T-helper 2 cell treated with Interferon-gamma antibody and Interleukin-4, amounts not matched to agents 5 μg/mL and 100 μg/mL, for 36 hours (primary cell): ENCODE data around the gene RPRD1A.
"Not testable (repeated sequence)": the region's sequence is repeated elsewhere in the genome, so short reads cannot be mapped to it uniquely, and the experiment has no call there.

Experiments
- DNase-seq: peaks from one replicate; pipeline ENCODE4 v3.0.0; 2021; ENCODE audit warnings: low spot score
- H3K27ac Mint-ChIP-seq: one replicate; pipeline ENCODE4 v1.8.0; 2021; ENCODE audit warnings: mild to moderate bottlenecking, mixed read lengths
- H3K27me3 Mint-ChIP-seq: one replicate; pipeline ENCODE4 v1.8.0; 2021; ENCODE audit warnings: low read depth, mixed read lengths
- H3K36me3 Mint-ChIP-seq: one replicate; pipeline ENCODE4 v1.8.0; 2021; ENCODE audit warnings: low read depth, mixed read lengths
- H3K4me1 Mint-ChIP-seq: one replicate; pipeline ENCODE4 v1.8.0; 2021; ENCODE audit warnings: low read depth, mixed read lengths
- H3K4me3 Mint-ChIP-seq: one replicate; pipeline ENCODE4 v1.8.0; 2022; ENCODE audit warnings: mild to moderate bottlenecking, moderate library complexity, mixed read lengths
- H3K9me3 Mint-ChIP-seq: one replicate; pipeline ENCODE4 v1.8.0; 2021; ENCODE audit warnings: mixed read lengths

RPRD1A gene, protein sequence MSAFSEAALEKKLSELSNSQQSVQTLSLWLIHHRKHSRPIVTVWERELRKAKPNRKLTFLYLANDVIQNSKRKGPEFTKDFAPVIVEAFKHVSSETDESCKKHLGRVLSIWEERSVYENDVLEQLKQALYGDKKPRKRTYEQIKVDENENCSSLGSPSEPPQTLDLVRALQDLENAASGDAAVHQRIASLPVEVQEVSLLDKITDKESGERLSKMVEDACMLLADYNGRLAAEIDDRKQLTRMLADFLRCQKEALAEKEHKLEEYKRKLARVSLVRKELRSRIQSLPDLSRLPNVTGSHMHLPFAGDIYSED

DNA sequence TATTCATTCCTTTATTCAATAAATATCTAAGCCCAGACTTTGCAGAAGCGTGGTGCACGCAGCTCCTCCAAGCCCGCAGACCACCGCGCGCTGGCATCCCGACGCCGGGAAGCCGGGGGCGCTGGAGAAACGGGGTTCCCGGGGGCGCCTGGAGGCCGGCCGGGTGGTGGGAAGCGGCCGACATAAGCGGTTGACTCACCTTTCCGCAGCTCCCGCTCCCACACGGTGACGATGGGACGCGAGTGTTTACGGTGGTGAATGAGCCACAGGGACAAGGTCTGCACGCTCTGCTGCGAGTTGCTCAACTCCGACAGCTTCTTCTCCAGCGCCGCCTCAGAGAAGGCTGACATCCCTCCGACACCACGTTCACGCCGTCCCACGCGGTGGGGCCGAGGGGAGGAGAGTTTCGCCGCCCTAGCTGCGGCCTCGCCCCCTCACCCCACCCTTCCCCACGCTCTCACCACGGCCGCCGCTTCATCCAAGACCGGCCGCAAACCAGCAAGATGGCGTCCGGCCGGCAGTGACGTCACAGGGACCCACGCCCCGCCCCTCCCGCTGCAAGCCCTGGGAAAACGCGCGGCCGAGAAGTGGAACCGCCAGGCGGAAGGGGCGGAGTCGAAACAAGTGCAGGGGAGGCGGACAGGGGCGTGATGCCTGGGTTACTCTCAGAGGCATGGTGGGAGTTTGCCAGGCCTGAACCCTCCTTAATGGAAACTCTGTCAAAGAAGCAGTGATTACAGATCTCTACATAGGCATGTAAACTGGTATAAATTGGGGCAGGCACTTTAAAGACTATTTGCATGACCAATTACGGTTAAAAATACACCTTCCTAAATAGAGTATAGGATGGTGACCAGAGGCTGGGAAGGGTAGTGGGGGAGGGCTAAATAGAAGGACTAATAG, at the start of gene RPRD1A:
Gene RPRD1A, minus strand, starts transcription at position 505 of the 903 bp plus-strand sequence. Its CDS starts 155 bp downstream, at position 350.
- Mint-ChIP-seq H3K9me3 (no peaks in the 10 kb centered on the region), H3K4me1 (peaks cover 20% of the 10 kb centered on the region), H3K36me3 (peaks cover 12% of the 10 kb centered on the region), H3K27ac (peak within 1 kb of the TSS; percentile 93), H3K27me3 (peaks cover 2% of the 10 kb centered on the region), H3K4me3 (peak within 1 kb of the TSS; percentile 97)
- DNase-seq = peak; percentile 95

DNA sequence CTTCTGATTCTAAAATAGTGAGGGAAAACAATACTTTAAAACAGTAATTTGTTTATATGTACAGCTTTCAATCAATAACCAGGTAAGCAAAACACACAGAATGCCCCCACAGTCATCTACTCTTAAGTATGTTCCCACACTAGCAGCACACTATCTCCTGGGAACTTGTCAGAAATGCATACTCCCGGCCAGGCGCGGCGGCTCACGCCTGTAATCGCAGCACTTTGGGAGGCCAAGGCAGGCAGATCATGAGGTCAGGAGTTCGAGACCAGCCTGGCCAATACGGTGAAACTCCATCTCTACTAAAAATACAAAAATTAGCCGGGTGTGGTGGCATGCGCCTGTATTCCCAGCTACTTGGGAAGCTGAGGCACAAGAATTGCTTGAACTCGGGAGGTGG, 49.4 kb upstream of the RPRD1A start:
- DNase-seq, H3K27ac Mint-ChIP-seq, H3K4me3 Mint-ChIP-seq, H3K4me1 Mint-ChIP-seq, H3K9me3 Mint-ChIP-seq, H3K27me3 Mint-ChIP-seq: not testable (repeated sequence)
- H3K36me3 Mint-ChIP-seq = peaks cover 29% of the 10 kb centered on the region

DNA sequence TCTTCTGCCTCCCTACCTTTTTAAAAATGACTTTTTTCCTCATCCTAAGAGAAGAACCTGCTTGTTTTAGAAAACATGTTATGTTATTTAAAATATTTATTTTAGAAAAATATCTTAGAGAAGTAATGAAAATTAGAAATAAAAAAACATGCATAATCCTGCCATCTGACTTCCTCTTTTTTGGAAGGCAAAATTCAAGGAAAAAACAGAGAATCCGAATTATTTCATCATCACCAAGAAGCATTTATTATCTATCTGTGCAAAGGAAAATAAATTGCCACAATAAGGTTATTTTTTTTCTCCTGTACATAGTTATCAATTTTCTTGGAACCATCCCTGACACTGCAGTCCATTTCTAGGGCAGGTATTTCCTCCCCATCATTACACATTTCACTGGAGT, 47.4 kb upstream of the RPRD1A start:
- peaks cover 36% of the 10 kb centered on the region for H3K36me3 Mint-ChIP-seq
- no peaks in the 10 kb centered on the region for H3K4me1 Mint-ChIP-seq
- no peak overlapping the region for H3K4me3 Mint-ChIP-seq
- H3K27me3 Mint-ChIP-seq = no peaks in the 10 kb centered on the region
- no peak for DNase-seq
- H3K9me3 Mint-ChIP-seq = no peaks in the 10 kb centered on the region
- no peak overlapping the region for H3K27ac Mint-ChIP-seq

DNA sequence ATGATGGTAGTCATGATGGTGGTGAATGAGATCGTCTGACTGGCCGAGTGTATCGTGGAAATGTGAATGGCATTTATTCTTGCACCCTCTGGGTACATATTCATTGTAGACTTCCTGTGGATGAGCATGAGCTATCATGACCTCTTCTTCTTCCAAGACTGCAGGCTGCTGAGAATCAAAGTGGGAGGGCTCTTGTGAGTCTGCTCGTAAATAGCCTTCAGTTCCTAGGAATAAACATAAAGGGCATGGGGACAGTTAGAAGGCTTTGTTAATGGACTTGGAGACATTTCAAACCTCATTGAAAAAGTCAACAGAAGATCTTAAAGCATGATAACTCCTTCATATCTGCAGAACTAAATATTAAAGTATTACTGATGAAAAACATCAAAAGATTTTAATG, 46.9 kb upstream of the RPRD1A start:
- Mint-ChIP-seq H3K36me3 (peaks cover 36% of the 10 kb centered on the region), H3K9me3 (no peaks in the 10 kb centered on the region), H3K4me3 (no peak overlapping the region), H3K27ac (no peak overlapping the region), H3K27me3 (no peaks in the 10 kb centered on the region), H3K4me1 (no peaks in the 10 kb centered on the region)
- no peak for DNase-seq

DNA sequence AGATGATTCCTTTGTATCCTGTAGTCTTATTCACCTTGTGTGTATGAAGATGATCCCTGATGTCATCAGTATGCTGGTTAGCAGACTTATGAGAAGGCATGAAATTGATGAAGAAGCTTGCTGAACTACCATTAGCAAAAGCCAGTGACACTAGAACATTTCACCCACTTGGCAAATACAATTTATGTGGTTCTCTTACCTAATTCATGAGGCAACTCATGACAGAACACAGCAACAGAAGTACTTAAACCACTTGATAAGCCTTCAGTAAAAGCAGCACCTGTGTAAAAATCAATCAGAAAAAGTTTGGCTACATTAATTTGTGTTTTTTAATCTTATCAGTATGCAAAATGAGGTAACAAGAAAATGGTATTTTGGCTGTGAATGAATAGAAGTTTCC, 44.9 kb upstream of the RPRD1A start:
- Mint-ChIP-seq H3K4me3 (no peak overlapping the region), H3K4me1 (no peaks in the 10 kb centered on the region), H3K27me3 (no peaks in the 10 kb centered on the region), H3K36me3 (peaks cover 34% of the 10 kb centered on the region), H3K27ac (no peak overlapping the region), H3K9me3 (no peaks in the 10 kb centered on the region)
- no peak for DNase-seq

DNA sequence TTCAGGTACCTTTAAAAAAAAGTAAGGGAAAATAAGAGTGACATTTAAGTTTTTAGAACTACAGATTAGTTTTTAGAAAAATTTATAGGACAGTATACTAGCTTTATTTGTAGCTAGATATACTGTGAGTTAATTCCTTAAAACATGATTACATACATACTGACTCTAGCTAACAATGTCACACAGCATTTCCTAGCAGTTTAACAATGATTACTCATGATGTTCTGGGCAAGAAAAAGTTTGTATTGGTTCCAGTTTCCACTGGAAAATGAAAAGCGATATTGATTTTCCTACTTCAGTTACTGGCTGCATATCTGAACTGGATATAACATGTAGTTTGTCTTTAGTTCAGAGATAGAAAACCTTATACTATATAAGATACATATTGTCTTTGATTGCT, 42.4 kb upstream of the RPRD1A start:
- no peaks in the 10 kb centered on the region for H3K9me3 Mint-ChIP-seq
- no peaks in the 10 kb centered on the region for H3K4me1 Mint-ChIP-seq
- H3K27ac Mint-ChIP-seq = no peak overlapping the region
- no peaks in the 10 kb centered on the region for H3K27me3 Mint-ChIP-seq
- peaks cover 21% of the 10 kb centered on the region for H3K36me3 Mint-ChIP-seq
- no peak for DNase-seq
- H3K4me3 Mint-ChIP-seq = no peak overlapping the region

DNA sequence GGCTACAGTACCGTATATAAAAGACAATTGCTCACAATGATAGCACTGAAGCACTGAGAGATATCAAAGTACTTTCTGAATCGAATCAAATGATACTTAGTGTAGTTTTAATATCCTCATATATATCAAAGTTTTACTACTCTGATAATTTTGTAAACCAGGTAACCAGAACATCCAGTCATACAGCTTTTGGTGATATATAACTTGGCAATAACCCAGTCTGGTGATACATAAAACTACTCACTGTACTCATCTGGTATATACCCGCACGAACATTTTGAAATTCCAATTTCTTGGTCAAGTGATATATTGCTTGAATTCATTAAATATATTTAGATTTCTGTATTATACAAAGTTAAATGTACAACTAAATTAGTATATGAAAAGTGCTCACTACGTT, 41.2 kb upstream of the RPRD1A start:
- Mint-ChIP-seq H3K27me3 (no peaks in the 10 kb centered on the region), H3K4me3 (no peak overlapping the region), H3K36me3 (peaks cover 14% of the 10 kb centered on the region), H3K9me3 (no peaks in the 10 kb centered on the region), H3K27ac (no peak overlapping the region), H3K4me1 (no peaks in the 10 kb centered on the region)
- no peak for DNase-seq

DNA sequence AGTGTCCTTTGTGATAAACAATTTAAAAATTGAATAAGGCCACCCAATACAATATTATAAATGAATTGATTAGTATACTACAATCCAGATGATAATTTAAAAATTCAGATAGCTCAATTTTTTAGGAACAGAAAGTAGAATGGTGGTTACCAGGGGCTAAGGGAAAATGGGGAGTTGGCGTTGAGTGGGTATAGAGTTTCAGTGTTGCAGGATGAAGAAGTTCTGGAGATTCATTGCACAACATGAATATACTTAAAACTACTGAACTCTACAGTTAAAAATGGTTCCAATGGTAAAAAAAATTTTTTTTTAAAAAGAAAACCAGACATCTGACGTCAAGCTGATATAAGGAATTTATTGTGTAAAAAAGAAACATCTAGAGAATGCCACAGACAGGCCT, 40.8 kb upstream of the RPRD1A start:
- H3K4me1 Mint-ChIP-seq = no peaks in the 10 kb centered on the region
- peaks cover 14% of the 10 kb centered on the region for H3K36me3 Mint-ChIP-seq
- H3K9me3 Mint-ChIP-seq = peaks cover under 1% of the 10 kb centered on the region
- no peak for DNase-seq
- H3K4me3 Mint-ChIP-seq = no peak overlapping the region
- no peaks in the 10 kb centered on the region for H3K27me3 Mint-ChIP-seq
- no peak overlapping the region for H3K27ac Mint-ChIP-seq

DNA sequence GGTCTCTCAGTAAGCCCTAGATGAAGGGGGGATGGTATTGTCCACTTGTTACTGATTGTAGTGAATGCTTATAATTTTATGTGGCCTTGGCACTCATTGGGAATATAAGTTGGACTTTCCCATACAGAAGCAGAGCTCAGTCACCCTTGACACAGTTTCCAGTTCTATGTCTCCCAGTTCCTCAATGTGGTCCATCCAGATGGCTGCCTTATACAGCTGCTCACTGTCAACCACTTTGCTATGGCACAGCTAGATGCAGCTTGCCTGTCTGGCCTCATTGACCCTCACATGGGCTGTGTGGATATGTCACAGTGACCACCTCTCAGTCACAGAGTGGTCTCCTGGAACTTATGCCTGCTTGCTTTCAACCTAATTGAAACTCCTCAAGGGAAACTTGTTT, 40.1 kb upstream of the RPRD1A start:
- Mint-ChIP-seq H3K27ac (no peak overlapping the region), H3K4me3 (no peak overlapping the region), H3K9me3 (peaks cover 7% of the 10 kb centered on the region), H3K27me3 (no peaks in the 10 kb centered on the region), H3K4me1 (no peaks in the 10 kb centered on the region), H3K36me3 (peaks cover 13% of the 10 kb centered on the region)
- DNase-seq = no peak

DNA sequence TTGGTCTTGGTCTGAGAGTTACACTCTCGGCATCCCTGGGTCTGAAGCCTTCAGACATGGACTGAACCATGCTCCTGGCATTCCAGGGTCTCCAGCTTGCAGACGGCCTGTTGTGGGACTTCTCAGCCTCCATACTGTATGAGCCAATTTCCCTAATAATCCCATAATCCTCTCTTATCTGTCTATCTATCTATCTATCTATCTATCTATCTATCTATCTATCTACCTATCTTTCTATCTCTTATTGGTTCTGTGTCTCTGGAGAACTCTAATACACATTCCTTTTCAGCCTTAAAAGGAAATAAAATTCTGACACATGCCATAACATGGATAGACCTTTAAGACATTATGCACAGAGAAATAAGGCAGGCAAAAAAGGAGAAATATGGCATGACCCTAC, 37.4 kb upstream of the RPRD1A start:
- no peaks in the 10 kb centered on the region for H3K4me1 Mint-ChIP-seq
- H3K4me3 Mint-ChIP-seq = no peak overlapping the region
- H3K27ac Mint-ChIP-seq = no peak overlapping the region
- H3K36me3 Mint-ChIP-seq = no peaks in the 10 kb centered on the region
- peaks cover 3% of the 10 kb centered on the region for H3K27me3 Mint-ChIP-seq
- peaks cover 9% of the 10 kb centered on the region for H3K9me3 Mint-ChIP-seq
- no peak for DNase-seq

DNA sequence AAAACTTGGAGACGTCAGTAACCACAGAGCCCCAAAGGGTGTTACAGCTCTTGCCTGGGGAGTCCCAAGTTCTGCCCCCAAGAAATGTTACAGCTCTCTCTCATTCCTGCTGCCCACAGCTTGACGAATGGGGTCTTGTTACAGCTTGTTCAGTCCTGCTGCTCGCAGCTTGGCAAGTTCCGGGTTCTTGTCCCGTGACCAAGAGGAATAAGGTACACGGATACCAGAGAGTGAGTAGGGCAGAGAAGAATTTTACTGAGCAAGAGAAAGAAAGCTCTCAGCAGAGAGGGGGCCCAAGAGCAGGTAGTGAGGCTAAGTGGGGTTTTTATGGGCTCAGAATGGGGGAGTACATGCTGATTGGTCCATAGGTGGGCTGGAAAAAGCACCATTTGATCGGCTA, 34.6 kb upstream of the RPRD1A start:
- Mint-ChIP-seq H3K36me3 (no peaks in the 10 kb centered on the region), H3K27ac (no peak overlapping the region), H3K9me3 (peaks cover 9% of the 10 kb centered on the region), H3K27me3 (peaks cover 6% of the 10 kb centered on the region), H3K4me3 (no peak overlapping the region), H3K4me1 (no peaks in the 10 kb centered on the region)
- DNase-seq = no peak

DNA sequence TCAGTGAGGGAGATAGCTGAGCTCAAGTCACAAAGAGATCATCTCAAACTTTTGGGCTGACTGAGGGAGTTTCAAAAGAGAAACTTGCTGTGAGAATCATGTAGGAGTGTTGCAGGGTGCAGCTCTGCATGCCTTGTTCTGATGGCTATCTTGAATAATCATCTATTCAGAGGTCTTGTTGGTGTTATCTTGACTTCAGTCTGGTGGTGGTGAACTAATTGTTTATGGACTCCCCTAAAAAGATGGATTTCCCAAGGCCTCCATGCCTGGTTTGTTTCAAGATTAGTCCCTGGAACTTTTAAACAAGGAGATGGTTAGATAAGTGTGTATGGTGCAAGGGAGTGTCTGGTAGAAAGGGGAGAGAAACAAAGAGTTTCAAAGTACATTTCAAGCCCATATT, 32.0 kb upstream of the RPRD1A start:
- Mint-ChIP-seq H3K4me1 (no peaks in the 10 kb centered on the region), H3K27me3 (peaks cover 16% of the 10 kb centered on the region), H3K4me3 (no peak overlapping the region), H3K27ac (no peak overlapping the region), H3K36me3 (no peaks in the 10 kb centered on the region), H3K9me3 (peaks cover 9% of the 10 kb centered on the region)
- DNase-seq = no peak

DNA sequence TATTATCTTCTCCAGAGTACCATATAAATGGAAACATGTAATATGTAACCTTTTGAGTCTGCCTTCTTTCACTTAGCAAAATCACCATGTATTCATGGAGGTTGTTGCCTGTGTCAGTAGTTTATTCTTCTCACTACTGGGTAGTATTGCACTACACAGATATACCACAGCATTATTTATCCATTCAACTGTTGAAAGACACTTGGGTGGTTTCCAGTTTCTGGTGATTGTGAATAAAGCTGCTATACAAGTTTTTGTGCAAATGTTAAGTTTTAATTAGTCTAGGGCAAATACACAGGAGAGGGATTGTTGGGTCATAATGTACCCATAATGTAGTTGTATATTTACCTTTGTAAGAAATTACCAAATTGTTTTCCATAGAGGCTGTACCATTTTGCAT, 29.6 kb upstream of the RPRD1A start:
- Mint-ChIP-seq H3K27me3 (peaks cover 21% of the 10 kb centered on the region), H3K9me3 (no peaks in the 10 kb centered on the region), H3K36me3 (no peaks in the 10 kb centered on the region), H3K4me3 (no peak overlapping the region), H3K4me1 (peaks cover 8% of the 10 kb centered on the region), H3K27ac (no peak overlapping the region)
- DNase-seq = no peak

DNA sequence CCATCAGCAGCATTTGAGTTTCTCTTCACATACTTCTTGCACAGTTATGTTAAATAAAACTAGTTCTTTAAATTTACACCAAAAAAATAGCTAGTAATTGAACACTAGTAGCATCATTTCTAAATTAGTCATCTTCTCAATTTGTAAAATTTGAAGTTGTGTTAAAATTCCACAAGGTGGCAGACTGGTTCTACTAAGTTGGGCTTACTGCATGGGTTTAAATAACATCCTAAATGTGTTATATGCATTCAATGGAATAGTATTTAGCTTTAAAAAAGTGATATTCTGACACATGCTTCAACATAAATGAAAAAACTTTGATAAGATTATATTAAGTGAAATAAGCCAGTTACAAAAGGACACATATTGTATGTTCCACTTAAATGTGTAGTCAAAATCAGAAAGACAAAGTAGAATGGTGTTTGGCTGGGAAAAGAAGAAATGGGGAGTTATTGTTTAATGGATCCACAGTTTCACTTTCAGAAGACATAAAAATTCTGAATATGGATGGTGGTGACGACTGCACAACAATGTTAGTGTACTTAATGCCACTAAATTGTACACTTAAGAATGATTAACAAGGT, 28.7 kb upstream of the RPRD1A start:
- Mint-ChIP-seq H3K9me3 (no peaks in the 10 kb centered on the region), H3K27me3 (peaks cover 24% of the 10 kb centered on the region), H3K27ac (no peak overlapping the region), H3K4me1 (peaks cover 8% of the 10 kb centered on the region), H3K36me3 (no peaks in the 10 kb centered on the region), H3K4me3 (no peak overlapping the region)
- no peak for DNase-seq
